ENCODE measurements around the gene FBXO4.
"Not testable (repeated sequence)": the region's sequence is repeated elsewhere in the genome, so short reads cannot be mapped to it uniquely, and the experiment has no call there.

FBXO4 gene

DNA sequence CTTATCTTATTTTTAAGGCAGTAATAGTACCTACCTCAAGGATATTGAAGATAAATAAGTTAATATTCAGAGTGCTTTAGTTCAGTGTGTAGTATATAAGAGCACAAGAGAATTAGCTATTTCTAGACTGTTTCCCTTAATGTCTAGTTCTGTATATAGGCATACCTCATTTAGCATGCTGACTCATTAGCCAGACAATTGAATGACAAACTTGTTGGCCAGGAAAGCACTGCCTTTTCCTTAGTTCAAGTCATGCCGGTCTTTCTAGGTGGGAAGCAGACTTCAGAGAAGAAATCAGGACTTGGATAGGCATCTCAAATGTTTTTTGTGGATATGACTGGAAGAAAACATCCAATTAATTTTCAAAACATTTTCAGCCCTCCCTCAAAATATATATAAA lies 3.2 kb upstream of the FBXO4 start:
- no peak for DNase-seq (ENCODE audit: low read depth in 3 of 3)

DNA sequence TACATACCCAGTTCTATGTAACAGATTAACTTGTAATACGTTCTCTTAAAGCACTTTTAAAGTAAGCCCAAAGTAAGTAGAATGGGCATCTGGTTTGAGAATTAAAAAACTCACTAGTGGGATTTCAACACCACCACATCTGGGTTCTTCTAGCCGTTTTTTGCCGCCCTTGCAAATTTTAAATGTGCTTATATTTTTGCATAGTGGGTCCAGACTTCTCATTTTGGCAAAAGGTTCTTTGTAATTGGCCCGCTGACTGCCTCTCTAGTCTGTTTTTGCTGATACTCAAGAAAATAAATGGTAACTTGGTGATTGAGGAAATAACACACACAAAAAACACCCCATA lies 582 bp upstream of the FBXO4 start:
- DNase-seq (ENCODE audit: low read depth in 3 of 3) = no peak

- DNase-seq (ENCODE audit: low read depth in 3 of 3) = peak in 1 of 3 donors; percentile 25
Measured at GRCh38 chr5:41925555-41925951, 472 bp downstream of the FBXO4 start.

GRCh38 chr5:41927604-41928003 lies 2.5 kb downstream of the FBXO4 start:
- DNase-seq (ENCODE audit: low read depth in 3 of 3) = no peak

GRCh38 chr5:41929035-41929434 lies 4.0 kb downstream of the FBXO4 start:
- no peak for DNase-seq (ENCODE audit: low read depth in 3 of 3)

DNA sequence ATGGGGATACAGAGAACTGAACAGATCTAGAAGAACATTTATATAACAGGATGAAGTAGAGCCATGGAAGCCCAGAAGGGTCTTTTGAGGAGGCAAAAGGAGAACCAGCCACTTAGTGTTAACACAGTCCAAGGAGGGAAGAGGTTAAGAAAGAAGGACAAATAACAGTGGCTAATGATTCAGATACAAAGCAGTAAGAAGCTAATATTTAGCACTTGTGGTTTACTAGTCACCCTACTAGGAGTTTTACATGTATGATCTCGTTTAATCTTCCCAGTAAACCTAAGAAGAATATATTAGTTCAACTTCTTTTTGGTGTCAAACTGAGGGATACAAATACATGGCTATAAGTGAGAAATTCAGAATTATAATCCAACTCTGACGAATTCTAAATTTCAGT lies 7.7 kb downstream of the FBXO4 start:
- DNase-seq (ENCODE audit: low read depth in 3 of 3) = no peak

DNA sequence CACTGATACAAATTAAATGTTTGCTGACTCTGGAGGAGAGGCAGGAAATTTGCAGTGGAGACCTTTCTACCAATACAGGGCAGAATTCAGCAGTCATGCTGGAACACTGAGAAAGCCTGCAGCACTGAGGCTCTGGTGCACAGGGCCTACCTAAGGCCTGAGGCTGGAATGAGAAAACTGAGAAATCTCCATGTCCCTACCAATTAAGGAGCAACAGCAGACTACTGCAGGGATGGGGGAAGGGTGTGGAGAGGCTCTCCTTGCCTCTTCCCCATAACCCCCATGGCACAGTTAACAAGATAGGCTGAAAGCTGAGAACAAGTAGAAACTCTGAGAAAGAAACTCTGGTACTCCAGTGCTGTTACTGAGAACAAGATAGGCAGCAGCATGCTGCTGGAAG lies 10.5 kb downstream of the FBXO4 start:
- DNase-seq (ENCODE audit: low read depth in 3 of 3) = no peak

DNA sequence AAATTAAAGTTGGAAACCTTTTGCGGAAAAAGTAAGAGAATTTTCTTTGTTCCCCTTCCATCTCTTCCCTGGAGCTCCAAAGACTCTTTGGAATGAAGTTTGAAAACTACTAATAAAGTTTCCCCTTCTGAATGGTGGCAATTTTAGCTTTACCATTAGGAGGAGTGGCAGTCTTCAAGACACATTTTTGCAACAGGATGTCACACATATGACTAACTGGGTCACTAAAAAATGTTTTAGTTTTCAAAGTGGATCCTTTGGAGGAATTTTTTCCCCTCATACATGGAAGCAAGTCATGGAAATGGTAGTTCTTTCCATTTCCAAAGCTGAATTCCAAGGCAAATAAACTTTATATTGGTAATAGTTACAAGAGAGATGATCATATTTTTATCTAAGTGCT lies 15.6 kb downstream of the FBXO4 start:
- DNase-seq (ENCODE audit: low read depth in 3 of 3) = no peak

GRCh38 chr5:41945332-41945955 lies 20.4 kb downstream of the FBXO4 start:
- not testable (repeated sequence) for DNase-seq (ENCODE audit: low read depth in 3 of 3)

GRCh38 chr5:41951224-41951623 lies 26.1 kb downstream of the FBXO4 start:
- DNase-seq (ENCODE audit: low read depth in 3 of 3) = no peak

- DNase-seq (ENCODE audit: low read depth in 3 of 3) = no peak
Measured at GRCh38 chr5:41954286-41954685, 29.2 kb downstream of the FBXO4 start.

GRCh38 chr5:41955432-41956024 lies 30.4 kb downstream of the FBXO4 start:
- DNase-seq (ENCODE audit: low read depth in 3 of 3) = no peak

DNA sequence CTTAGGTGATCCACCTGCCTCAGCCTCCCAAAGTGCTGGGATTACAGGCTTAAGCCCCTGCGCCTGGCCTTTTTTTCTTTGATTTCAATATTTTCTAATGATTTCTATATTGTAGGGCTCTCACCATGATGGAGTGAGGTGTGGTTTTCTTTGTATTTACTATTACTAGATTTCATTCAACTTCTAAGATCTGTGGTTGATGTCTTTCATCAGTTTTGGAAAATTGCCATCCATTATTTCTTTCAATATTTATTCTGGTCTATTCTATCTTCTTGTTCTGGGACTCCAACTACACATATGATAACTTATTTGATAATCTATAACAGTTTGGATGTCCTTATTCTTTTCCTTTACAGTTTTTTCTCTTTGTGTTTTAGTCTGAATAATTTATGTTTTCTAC lies 31.9 kb downstream of the FBXO4 start:
- no peak for DNase-seq (ENCODE audit: low read depth in 3 of 3)

DNA sequence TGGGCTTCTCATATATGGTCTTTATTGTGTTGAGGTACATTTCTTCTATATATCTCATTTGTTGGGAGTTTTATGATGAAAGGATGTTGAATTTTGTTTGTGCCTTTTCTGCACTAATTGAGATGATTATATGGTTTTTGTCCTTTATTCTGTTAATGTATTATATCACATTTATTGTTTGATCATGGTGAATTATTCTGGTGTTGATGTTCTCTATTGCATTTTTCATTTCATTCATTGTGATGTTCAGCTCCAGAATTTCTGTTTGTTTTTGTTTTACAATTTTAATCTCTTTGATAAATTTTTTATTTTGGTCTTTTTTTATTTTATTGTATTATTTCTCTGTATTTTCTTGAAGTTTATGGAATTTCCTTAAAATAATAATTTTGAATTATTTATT lies 35.4 kb downstream of the FBXO4 start:
- DNase-seq (ENCODE audit: low read depth in 3 of 3) = no peak

GRCh38 chr5:41961736-41962135 lies 36.7 kb downstream of the FBXO4 start:
- DNase-seq (ENCODE audit: low read depth in 3 of 3) = no peak

DNA sequence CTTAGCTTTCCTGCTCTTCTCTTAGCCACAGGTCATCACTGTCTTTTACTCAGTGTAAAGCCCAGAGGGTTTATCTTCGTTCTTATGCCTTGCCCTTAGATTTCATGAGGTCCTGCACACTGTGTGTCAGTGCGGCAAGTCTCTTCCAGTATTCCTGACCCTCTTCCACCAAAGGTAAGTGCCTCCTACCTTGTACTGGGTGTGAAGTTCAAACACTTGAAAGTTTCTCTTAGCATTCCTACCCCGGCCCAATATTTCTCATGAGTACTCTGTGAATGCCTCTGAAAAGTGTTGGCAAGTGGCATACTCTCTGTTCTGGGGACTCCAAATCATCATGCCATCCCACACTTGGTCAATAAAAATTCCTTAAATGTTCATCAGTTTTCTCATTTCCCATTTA lies 37.4 kb downstream of the FBXO4 start:
- no peak for DNase-seq (ENCODE audit: low read depth in 3 of 3)

GRCh38 chr5:41966401-41967105 lies 41.5 kb downstream of the FBXO4 start:
- no peak for DNase-seq (ENCODE audit: low read depth in 3 of 3)

- DNase-seq (ENCODE audit: low read depth in 3 of 3) = no peak
Measured at GRCh38 chr5:41967401-41967800, 42.3 kb downstream of the FBXO4 start.

GRCh38 chr5:41968153-41968723 lies 43.2 kb downstream of the FBXO4 start:
- DNase-seq (ENCODE audit: low read depth in 3 of 3) = no peak

DNA sequence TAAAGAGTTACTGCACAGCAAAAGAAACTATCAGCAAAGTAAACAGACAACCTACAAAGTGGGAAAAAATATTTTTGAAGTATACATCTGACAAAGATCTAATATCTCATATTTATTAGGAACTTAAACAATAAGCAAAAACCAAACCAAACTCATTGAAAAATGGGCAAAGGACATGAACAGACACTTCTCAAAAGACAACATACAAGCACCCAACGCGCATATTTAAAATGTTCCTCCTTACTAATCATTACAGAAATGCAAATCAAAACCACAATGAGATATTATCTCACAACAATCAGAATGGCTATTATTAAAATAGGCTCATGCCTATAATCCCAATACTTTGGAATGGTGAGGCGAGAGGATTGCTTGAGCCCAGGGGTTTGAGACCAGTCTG lies 48.0 kb downstream of the FBXO4 start:
- DNase-seq (ENCODE audit: low read depth in 3 of 3) = no peak

- no peak for DNase-seq (ENCODE audit: low read depth in 3 of 3)
Measured at GRCh38 chr5:41973887-41974286, 48.8 kb downstream of the FBXO4 start.

DNA sequence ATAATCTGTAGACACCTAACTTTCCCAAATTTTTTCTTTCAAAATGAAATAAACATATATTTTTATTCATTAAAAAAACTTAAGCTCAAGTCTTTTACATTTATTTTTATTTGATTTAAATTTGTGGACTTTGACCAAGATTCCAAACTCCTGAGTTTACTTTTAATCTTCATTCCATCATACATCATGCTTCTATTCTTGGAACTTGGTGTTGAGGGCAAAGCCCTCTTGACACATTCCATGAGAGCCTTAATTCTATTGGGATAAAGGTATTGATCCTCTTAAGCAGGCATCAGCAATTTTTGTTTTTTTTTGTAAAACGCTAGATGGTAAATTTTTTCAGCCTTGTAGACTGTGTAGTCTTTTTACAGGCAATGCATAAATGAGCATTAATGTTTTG lies 53.6 kb downstream of the FBXO4 start:
- DNase-seq (ENCODE audit: low read depth in 3 of 3) = no peak

GRCh38 chr5:41980396-41980795 lies 55.3 kb downstream of the FBXO4 start:
- DNase-seq (ENCODE audit: low read depth in 3 of 3) = no peak
